ENCODE data around the gene BMP8A.

BMP8A gene

DNA sequence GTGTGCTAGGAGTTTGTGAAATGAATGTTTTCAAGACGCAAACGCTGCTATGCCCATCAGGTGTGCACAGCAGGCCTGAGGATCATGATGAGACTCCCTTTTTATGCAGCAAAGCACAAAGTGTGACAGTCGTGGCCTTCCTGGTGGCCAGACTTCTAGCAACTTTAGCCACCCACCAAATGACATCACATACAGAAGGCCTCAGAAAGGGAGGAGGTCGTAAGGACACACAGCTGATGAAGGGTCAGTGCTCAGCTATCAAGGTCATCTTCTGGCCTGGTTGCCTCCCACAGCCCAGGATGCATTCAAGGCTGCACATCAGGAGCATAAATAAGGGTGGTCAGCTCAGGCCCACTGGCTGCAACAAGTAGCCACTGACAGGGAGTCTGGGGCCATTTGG is 36.6 kb downstream of the BMP8A start:
- DNase-seq = no peak

DNA sequence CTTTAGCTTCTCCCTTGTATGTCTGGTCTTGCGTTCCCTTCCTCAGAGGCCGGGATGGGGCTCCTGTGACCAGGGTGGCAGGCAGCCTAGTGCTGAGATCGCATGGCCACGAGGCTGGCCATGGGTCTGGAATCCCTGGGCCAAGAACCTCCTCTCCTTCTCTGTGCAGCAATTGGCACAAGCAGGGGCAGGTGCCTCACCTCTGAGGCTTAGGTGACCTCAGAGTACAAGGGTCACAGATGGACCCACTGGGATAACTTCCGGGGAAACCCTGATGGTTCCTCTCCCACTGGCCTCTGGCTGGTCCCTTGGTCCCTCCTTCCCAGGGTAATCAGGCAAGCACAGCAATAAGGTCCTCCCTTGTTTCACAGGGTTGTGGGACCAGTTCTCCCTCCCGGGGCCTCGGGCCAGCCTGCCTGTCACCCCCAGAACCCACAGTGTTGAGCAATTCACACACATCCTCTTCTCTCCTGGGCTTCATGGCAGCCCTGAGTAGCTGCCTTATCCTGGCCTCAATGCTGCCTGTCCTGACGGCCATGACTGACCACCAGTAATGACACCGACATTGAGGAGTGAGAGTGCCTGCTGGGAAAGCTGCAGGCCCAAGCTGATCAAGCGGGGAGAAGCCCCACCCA is 38.6 kb downstream of the BMP8A start:
- DNase-seq = no peak

DNA sequence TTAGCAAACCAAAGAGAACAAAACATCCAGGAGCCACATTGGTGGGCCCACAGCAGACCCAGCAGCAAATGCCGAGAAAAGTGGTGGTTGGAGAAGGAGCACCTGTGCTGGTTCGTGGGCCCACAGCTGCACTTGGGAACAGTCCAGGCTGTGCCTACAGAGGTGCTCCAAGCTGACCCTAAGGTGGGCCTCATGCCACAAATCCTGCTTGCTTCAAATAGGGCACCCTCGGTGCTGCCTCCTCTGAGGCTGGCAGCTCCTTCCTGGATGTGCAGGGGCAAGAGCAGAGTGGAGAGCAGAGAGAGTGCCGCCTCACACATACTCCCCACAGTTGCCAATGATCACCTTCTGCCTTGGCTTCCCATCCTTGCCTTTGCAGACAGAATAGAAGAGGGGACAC is 40.1 kb downstream of the BMP8A start:
- DNase-seq = no peak

DNA sequence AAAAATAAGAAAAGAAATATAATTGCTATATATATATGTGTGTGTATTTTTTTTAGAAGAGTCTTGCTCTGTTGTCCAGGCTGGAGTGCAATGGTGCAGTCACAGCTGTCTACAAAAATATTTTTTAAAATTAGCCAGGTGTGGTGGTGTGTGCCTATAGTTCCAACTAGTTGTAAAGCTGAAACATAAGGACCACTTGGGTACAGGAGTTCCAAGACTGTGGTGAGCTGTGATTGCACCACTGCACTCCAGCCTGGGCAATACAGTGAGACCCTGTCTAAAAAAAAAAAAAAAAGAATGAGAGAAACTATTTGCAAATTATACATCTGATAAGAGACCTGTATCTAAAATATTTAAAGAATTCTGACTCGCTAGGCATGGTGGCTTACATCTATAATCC is 42.0 kb downstream of the BMP8A start:
- DNase-seq = no peak

DNA sequence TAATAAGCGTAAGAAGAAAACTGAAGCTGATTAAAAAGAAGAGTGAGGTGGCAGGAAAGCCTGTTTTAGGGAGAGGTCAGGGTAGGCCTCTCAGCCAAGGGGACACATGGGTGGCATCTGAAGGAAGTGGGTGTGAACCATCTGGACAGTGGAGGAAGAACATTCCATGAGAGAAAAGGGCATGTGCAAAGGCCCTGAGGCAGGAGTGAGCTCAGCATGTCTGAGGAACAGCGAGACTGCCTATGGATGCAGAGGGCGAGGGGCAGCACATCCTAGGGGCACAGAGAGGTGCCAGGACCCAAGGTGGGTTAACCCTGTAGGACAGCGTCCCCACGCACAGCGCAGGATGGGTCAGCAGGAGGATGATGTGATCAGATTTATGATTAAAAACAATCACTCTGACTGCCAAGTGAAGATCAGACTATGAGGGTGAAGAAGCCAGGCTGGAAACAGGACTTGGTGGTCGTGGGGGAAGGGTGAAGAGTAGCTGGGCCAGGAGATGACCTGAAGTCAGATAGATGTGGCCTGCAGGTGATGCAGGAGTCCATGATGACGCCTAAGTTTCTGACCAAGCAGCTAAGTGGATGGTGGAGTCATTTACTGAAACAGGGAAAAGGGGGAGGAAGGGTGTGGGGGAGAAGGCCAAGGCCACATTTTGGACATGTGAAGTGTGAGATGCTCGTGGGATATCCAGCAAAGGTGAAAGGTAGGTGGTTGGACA is 47.3 kb downstream of the BMP8A start:
- no peak for DNase-seq

DNA sequence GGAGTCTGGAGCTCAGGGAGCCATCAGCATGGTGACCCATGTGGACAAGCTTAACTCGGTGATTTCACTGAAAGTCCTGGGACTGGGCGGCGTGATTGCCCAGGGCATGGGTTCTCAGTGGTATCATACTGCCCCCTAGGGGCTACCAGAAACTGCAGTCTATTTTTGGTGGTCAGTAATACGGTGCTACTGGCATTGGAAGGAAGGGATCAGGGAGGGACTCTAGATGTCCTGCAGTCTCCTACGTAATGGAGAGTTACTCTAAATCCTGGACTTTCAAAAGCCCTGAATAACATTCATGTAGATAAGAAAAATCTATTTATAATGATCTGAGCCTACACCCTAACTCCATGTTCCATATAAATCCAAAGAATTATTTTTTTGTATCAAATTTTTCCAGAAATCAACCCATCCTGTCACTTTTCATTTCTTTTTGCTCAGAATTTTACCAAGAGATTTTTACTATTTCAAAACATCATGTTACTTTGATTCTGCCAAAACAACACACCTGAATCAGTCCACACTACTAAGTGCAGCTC is 47.9 kb downstream of the BMP8A start:
- peak; percentile 12 for DNase-seq

DNA sequence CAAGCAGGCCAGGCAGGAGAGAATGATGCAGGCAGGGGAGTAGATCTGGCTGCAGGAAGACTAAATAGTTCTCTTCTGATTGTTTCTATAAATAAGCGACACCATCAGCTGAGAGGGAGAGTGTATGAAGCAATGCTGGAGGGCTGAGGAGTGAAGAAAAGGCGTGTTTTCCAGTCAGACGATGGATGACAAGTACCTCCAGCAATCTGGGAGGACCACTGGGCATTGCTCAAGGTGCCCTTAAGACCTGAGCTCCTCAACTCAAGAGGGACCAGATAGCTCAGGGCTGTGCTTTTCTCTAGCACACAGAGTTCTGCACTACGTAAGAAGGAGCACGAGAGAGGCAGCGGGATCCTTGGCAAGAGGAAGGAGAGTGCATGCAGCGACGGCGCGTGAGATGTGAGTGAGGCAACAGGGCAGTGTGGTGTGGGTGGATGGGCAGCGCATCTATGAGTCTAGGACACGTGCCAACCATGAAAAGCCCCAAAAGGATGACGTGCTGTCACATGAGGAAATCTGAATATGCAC is 49.1 kb downstream of the BMP8A start:
- no peak for DNase-seq

DNA sequence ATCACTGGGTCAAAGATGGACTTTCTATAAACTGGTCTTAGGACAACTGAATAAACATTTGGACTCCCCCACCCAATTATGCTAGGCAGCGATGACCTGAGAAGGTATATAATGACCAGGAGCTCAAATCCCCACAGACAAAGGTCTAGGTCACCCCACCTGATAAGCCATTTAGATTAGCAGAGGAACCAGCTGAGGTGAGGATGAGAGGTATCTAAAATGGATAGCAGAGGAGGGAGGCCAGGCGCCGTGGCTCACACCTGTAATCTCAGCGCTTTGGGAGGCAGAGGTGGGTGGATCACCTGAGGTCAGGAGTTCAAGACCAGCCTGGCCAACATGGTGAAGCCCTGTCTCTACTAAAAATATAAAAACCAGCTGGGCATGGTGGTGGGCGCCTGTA is 51.5 kb downstream of the BMP8A start:
- no peak for DNase-seq

DNA sequence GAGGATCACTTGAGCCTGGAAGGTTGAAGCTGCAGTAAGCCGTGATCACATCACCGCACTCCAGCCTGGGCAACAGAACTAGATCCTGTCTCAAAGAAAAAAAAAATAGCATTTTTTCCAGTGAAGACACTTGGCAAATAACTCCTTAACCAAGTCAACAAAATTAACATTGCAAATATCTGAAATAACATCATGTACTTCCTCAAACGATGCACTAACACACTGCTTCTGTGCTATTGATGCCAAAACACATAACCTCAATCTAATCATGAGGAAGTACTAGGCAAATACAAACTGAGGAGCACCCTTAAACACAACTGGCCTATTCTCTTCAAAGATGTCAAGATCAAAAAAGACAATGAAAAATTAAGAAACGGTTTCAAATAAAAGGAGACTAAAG is 52.9 kb downstream of the BMP8A start:
- DNase-seq = no peak

DNA sequence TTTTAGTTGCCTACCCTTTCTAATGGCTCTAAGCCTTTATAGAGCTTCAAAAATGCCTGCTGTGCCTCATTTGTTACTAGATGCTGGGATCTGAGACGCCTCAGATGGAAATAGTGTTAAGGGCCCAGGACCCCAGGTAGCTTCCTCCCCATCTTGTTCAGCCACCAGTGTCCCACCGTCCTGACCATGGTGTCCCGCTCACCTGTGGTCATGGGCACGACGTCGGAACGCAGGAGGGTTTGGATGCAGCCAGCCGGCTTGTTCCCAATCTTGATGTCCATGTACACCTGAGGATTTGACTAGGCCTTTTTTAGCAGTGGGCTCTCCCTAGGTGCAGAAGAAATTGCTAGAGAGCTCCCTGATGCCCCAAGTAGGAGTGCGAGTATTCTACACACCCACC is 54.1 kb downstream of the BMP8A start:
- DNase-seq = no peak

DNA sequence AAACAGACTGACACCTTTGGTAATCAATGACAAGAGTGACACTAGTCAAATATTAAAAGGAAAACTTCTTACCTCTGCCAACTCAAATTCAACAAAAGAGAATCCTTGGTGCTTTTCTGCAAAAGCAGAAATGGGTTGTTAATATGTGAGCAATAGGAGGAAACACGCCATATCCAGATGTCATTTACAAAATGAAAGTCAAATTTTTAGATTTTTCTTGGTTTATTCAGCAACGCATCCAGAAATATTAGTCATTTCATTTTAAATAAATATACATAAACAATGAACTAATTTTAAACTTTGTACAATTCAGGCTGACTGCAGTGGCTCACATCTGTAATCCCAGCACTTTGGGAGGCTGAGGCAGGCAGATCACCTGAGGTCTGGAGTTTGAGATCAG is 62.8 kb downstream of the BMP8A start:
- DNase-seq = no peak

DNA sequence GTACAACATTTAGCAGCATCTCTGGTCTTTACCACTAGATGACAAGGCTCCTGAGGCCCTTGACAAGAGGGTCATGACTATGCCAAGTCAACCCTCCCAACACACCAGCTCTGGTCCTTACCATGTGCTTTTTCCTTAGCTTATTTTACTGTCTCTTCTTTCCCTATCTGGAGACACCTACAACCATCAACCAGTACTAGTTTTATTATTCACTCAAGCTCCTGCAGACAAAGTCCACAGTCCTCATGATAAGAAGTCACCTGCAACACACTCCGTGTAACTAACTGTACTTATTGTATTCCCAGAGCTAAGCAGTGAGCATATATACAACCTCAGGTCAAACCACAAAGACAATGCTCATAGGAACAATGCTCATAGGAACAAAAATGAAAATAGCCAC is 69.8 kb downstream of the BMP8A start:
- DNase-seq = no peak

DNA sequence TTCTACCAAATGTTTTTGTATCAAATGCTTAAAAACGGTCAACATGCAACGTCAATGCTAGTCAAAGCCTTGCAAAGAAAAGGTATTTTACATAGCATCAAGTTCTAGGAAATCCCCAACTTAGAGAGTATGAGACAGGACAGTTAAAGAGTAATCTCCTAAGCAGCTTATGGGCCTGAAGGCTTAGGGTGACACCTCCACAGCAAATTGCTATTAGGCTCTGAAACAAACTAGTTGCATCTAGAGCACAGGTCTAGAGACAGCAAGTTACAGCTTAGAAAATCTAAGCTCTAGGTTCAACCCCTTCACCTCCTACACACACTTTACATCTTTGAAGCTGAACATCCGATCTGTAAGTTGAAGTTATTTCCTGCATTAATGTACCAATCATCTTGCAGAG is 71.5 kb downstream of the BMP8A start:
- DNase-seq = no peak

DNA sequence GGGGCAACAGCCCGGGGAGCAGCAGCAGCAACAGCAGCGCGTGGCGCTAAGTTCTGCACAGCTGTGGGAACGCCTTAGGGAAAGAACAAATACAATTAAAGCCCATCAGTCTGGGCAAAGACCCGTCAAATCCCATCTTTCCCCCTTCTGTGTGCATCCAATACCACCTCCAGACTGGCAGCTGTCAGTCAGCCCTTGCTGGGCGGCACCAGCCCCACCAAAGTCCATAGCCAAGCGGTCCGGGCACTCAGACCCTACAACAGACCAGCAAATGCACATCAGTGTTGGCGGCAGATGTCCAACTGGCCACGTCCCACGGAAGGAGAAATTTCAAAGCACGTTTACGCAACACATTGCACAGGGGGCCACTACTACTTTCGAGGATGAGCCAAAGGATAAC is 72.2 kb downstream of the BMP8A start:
- DNase-seq = no peak

DNA sequence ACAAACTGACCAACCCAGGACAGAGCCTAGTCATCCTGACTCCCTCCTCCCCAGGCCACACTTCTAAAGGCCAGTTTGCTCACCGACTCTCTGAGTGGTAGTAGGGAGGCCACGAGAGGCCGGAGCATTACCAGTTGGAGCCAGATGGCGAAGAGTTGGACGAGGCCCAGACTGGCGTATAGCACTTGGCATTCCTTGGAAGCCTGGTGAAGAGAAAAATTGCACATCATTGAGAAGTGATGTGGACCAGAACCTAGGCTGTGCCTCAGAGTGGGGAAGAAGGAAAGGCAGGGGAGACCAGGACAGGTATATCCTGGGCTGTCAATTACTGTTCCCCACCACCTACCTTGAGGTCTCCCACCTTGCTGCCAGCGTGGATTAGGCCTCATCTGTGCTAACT is 72.9 kb downstream of the BMP8A start:
- no peak for DNase-seq

DNA sequence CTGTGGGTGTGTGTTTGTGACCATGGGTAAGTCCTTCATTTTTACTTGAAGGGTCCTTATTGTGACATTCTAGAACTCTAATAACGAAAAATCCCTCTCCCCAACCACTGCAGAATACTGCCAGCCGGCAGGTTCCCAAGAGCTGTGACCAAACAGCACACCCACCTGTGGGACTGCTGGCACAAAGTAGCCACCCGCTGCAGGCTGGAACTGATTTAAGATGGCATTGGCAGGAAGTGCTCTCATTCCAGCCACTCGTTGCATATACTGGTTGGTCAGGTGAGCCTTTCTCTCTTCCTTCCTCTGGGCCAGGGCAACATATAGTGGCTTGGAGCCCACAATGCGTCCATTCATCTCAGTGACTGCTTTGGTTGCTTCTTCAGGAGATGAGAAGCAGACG is 73.5 kb downstream of the BMP8A start:
- DNase-seq = no peak

DNA sequence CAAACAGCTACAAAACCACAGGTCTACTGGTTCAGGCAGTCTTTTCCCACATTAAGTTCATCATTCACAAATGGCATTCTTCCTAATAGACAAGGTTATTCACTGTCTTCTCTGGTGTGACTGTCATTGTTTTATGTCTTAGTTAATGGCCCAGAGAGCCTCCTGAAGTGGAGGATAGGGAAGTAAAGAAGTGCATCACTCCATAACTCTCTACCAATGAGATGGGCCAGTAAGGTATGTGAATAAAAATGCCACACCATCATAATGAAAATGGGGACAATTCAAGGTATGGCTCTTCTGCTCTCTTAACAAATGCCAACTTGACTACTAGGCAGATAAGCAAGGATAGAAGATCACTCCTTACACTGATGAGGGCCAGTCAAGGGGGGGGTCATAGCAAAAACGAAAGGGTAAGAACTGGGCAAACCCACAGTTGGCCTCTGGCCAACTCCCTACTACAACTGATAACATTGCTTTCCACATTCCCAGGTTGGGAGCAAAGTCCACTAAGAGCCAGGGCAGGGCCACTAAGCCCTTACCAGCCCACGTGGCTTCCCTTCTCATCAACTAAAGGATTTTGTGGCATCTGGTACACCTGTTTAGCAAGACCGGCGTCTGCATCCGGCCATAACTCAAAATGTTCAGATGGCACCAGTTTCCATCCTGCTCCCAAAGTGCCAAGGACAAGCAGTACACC is 75.2 kb downstream of the BMP8A start:
- no peak for DNase-seq

DNA sequence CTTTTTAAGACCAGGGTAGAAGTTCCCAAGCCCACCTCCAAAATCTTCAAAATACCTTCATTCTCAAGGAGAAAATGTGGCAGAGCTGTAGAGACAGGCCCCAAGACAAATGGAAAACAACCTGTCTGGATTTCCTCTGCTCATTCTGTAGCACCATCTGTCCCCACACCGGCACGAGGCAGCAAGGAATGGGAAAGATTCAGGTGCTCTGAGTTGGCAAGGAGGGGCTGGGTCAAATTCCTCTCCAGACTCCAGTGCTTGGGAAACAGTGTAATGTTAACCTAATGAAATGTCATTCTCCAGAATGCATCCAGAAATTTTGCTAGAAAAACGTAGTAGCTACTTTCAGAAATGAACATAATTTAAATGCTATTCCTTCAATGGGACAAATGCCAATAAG is 75.9 kb downstream of the BMP8A start:
- no peak for DNase-seq

DNA sequence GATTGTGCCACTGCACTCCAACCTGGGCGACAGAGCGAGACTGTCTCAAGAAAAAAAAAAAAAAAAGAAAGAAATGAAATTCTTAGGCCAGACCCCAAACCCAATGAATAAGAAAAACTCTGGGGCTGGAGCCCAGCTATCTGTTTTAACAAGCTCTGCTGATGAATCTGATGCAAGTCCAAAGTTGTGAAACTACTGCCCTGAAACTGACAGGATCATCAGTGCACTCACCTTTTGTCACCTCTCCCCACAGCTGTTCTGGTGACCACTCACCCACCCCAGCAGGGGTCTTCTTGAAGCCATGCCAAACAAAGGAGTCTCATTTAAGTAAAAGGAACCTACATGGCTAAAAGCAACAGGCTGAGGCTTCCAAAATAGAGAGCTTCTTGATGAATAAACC is 76.8 kb downstream of the BMP8A start:
- DNase-seq = no peak

DNA sequence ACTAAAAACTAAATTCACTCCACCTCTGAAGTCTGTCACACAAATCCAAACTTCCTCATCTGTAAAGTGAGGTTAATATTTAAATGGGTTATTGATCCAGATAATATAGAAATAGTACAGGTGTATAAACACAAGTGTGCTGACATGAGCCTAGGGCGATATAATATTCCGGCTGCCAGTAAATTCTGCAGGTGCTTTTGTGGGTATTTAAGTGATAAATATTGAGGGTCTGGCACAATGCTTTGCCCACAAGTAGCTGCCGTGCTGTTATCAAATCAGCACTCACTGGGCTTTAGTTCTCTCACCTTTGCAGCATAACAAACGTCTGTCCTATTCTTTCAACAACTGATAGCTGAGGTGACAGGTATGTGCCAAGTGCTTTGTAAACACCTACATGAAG is 77.6 kb downstream of the BMP8A start:
- no peak for DNase-seq

DNA sequence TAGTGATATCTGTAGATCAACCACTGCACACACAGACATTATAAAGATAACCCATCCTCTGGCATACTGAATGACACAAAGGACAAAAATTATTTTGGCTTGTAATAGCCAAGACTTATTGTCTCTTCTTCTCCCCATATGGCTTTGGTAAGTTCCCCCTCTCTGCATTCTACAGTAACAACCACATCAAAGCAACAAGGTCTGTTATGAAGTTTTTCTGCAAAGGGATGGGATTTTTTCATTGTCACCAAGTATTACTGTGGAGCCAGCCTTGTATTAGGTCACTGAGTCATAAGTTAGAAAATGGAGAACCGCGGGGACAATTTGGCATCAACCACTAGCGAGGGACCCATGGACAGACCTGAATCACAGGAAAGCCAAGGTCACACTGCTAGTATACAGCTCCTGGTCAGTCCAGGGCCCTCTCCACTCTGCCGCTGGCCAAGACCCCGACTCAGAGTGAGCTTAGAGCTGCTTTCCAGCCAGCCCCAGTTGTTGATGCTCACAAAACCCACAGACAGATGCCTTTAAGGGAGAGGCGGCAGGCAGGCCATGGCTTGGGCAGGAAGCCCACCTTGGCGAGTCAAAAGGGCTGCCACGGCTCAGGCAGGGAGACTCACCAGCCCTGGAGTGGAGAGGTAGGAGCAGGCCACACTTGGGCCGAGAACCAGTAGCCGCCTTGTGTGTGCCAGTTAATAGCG is 79.2 kb downstream of the BMP8A start:
- no peak for DNase-seq

DNA sequence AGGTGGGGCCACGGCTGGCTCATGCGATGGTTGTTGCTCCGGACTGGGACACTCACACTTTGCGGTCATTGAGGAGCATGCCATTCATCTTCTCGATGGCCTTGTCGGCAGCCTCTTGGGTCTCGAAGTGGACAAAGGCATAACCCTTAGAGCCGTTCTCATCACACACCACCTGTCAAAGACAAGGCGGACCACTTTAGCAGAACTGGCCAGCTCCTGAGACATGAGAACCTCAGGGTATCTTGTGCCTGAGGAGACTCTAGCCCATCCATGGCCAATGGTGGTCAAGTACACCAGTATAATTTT is 79.7 kb downstream of the BMP8A start:
- DNase-seq = no peak

DNA sequence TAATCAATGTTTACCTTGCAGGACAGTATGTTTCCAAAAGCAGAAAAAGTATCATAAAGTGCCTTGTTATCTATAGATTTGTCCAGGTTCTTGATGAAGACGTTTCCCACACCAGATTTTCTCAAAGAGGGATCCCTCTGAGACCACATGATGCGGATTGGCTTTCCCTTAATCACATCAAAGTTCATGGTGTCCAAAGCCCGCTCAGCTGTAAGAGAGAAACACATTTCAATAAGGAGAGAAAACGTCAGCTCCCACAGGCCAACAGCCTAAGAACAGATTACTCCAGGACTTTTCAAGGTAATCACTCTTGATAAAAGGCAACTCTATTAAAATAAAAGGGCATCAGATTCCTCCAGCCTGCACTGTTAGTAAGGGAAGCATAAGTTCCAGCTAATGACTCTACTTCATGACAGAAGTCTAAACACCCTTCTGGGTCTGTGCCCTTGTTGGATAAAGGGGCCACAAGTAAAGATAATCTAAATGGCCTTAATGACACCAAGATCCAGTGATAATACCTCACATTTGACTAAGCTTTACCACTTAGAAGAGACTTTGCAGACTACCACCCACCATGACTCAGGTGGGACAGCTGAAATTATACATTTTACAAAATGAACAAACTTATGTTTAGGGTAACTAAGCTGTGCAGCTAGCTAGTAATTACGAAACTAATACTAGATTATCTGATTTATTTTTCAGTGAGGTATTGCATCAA is 81.1 kb downstream of the BMP8A start:
- no peak for DNase-seq

Measured in T-helper 9 cell (primary cell).